HG03135 (cell line): ENCODE measurements around the gene CST4.
"Not testable (repeated sequence)": the region's sequence is repeated elsewhere in the genome, so short reads cannot be mapped to it uniquely, and the experiment has no call there.

Experiments used
- ATAC-seq: cut with Tn5 transposase; IDR thresholded peaks from one replicate; pipeline ENCODE4 v1.9.1; 2021; ENCODE audit warnings: mild to moderate bottlenecking, moderate library complexity; ENCODE audit not compliant: unreplicated experiment

The CST4 gene

DNA sequence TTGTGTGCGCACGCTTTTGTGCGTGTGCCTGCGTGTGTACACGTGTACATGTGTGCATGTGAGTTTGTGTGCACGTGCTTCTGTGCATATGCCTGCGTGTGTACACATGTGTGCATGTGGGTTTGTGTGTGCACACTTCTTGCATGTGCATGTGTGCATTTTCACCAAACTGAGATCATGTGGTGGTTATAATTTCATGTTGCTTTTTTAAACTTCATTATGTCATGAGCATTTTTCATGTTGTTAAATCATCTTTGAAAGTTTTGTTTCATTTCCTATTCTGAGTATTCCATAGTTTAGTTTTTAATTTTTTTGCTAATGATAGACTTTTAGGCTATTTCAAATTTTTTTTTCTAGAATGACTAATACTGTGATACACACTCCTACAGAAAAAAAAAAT lies 44.7 kb downstream of the CST4 start:
- no peak for ATAC-seq

DNA sequence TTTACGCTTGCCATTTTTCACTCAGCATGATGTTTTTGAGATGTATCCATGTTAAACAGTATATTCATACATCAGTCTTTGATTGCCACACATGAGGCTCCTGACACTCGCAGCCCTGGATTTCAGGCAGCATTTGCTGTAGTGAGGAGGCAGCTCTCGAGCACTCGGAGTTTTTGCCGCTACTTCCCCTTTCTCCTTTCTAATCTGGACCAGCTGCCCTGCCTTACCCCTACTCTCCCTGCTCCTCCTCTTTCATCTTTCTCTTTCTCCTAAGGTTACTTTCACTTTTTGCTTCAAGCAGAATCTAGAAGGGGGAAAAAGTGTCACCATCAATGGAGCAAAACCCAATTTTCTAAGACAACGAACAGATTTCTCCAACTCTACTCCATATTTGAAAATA lies 45.2 kb downstream of the CST4 start:
- no peak for ATAC-seq

DNA sequence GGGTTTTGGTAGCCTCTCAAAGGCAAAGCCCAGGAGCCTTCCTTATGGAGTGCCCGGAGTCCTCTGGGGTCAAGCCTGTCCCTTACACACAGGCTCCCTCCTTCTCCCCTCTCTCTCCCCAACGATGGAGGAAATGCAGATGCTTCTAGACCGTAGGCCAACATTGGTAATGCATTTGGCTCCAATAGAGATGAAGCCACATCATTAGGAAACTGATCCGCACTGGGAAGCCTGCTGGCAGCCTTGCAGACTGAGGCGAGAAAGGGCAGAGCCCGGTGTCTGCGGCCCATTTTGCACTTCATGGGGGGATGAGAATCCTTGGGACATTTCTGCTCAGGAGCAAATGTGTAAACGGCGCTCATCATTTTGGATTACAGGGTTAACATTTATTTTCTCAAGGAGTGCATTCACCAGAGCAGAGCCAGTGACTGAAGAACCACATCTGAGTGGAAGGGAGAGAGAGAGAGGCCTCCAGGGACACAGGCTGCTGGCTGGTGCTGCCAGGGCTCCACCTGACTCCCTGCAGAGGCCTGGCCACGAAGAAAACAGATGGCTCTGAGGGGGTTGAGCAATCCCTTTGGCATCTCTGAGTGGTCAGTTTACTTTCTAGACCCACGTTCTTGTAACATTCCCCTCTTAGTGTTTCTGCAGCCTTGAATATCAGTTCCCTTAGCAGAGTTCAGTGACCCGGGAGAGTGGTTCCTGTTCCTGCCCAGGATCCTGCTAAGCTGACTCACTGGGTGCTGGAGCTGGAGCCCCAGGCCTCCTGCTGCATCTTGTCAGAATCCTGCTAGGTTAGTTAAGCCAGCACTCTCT lies 46.7 kb downstream of the CST4 start:
- ATAC-seq, result no peak

DNA sequence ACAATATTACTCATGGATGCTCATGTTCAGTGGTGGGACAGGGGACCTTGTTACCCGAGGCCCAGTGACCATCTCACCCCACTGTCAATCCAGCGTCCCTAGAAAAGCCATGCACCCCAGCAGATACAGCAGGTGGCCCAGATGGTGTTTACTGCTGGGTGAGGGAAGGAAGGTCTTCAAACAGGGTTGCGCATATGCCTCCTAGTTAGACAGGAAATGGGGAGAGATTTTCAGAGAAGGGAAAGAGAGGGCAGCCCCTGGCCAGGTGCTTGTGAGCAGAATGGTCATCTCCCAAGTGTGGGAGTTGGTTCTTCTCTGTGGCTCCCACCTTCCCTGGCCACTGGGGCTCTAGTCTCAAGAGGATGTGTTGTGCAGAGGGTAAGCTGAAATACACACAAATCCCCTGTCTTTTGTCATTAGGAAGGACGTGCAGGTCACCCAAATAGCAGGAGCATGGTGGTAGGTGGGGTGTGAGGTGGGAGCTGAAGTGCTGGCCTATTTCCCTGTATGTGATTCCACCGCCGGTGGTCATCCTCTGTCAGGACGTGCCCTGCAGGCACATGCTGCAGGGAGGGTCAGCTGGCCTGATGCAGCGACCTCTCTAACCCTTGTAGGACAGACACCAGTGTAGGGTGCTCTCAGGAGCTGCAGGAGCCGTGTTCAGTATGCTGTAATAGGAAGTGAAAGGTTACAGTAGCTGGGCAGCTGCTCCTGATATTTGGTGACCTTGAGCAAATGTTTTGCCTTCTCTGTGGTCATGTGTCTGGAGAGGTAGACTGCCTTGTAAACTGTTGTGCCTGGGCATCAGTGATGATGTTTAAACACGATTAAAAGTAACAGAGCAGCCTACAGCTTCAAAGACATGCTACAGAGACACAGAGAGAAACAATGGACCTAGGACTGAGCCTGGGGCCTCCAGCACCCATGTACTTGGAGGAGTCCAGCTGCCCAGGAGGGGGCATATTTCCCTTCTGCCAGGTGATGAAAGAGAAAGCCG lies 47.9 kb downstream of the CST4 start:
- no peak for ATAC-seq

DNA sequence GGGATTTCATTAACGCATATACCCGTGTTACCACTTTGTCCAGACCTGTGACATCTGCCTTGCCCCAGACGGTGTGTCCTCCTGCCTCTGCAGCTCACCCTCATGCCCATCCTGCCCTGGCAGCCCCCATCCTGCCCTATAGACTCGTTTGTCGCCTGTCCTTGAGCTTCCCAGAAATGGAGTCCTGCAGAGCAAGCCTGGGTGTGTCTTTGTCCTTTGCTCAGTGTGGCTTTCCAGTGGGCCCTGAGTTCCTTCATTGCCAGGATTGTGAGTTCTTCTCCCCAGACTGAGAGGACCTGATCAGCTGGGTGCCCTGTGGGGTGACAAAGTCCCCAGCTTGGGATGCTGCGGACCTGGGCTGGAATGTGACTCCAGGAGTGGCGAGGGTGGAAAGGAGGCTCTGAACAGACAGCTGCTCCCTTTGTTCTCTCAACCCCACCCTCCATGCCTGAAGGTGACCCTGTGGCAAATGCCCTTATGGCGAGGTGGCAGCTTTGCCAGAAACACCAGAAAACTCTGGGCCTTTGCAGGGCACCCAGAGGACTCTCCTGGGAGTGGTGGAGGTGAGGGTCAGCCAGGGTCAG lies 48.7 kb downstream of the CST4 start:
- ATAC-seq, result no peak

DNA sequence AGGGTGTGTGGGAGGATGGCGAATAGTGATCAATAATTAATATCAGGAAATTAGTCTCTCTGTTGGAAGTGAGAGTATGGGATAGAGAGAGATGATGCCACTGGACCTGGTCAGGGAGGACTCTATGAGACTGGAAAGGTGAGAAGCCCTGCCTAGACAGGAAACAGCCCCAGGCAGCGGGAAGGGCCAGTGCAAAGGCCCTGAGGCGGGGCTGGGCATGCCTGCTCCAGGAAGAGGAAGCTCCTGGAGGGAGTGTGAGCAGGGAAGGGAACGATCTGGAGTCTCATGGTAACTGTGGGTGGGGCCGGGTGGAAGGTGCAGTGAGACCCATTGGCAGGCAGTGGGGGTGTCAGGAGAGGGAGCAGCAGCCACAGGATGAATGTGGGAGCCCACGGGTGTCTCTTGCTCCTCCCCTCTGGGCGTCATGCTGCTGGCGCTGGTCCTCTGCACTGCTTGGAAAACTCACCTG lies 49.3 kb downstream of the CST4 start:
- no peak for ATAC-seq

DNA sequence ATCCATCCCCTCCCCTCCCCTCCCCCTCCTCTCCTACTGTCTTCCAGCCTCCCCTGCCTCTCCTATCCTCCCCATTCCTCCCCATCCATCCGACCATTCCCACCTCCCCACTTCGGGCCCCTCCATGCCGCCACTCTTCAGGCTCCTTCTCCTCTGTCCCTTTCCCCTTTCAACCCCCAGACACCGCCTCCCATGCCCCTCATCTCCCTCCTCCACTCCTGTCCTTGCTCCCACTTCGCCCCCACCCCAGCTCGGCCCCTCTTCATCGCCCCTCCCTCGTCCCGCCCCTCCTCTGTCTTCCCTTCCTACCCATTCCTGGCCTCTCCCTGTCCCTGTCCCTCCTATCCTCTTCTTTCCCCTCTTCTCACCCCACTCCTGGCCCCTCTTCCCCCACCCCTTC lies 50.5 kb downstream of the CST4 start:
- ATAC-seq, result no peak

DNA sequence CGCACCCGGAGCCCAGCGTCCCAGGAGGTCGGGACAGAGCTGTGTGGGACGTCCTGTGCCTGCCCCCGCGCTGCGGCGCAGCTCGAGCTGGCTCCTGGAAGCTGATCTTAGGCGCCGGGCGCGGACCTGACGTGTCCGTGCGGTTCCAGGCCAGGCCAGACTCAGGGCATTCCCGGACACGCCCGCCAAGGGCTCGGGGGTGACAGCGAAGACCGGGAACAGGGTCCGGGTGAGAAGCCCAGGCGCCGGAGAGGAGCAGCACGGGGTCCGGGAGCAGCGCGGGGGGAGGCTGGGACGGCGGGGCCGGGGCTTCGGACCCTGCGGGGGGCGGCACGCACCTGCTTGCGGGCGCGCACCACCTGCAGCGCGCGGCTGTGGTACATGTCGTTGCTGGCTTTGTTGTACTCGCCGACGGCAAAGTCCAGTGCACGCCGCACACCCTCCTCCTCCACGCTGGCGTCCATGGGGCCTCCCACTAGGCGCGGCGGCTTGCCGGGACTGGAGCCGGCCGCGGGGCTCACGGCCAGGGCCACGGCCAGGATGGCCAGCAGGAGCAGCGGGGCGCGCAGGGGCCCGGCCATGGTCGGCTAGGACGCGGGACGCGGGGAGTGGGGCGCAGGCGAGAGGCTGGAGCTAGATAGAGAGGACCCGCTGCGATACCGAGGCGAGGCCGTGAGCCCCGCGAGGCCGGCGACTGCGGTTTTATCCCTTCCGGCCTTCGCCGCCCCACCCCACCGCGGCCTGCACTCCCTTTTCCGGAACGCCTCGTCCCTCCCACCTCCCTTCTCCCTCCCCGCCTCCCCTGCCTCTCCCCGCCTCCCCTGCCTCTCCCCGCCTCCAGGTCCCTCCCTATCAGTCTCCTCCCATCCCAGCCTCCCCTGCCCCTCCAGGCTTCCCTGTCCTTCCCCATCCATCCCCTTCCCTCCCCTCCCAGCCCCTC lies 51.3 kb downstream of the CST4 start, which contains the start of gene CST3:
TSS of gene CST3 (minus strand) at position 674 of the 940 bp plus-strand sequence. CDS start at position 581, 93 bp downstream.
- ATAC-seq, result no peak

DNA sequence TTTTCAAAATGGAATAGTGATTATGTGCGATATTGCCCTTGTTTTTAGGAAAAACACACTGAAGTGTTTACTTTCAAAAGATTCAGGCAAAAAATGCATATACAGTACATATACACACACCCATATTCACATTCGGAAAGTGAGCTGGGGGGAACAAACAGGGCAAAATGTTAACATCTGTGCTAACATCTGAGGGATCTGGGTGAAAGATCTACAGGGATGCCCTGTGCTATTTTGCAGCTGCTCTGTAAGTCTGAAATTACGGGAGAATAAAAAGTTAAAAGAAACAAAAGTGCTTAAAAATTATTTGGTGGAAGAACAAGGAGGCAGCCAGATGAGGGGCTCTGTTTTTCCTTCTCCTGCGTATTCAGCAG lies 51.9 kb downstream of the CST4 start:
- no peak for ATAC-seq

DNA sequence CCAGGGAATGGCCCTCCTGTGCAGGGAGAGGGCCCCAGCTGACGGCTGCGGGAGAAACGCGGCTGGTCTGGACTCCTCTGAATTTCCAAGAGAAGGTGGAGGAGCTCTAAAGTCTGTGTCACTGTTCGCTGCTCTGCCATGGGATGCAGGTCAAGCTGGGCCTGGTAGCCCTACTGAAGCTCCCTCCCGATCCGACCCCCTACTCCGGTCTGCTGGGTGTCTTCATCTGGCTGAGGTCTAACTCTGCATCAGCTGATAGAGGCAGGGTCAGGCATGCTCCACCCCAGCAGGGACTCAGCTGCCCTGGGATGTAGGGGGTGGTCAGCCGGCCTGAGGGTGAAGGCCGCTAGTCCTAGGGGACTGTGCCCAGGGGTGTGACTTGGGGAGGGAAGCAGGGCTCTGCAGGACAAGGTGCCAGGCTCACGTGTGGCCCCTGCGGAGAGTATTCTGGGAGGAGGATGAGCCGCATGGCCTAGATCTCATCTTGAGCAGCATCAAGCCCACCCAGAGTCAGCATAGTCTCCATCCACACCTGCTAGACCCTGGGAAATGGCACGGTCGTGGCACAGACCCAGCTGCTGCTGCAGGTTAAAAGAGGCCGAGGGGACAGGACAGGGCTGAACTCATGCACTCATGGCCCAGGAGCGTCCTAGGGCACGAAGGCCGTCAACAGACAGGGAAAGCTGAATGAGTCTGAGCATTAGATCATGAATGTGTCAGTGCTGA lies 52.5 kb downstream of the CST4 start:
- ATAC-seq, result no peak

DNA sequence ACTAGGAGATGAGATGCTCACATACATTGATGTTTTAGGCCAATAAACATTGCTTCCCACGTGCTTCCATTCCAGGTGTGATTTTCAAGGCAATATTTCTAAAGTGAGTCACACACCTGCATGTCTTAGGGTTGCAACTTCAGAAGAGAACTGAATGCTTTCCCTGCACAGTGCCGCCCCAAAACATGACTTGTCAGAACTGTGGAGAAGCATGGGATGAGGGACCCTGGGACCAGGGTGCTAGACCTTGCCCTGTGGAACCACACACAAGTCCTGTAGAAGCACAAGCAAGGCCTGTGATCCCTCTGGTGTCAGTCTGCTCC lies 53.1 kb downstream of the CST4 start:
- not testable (repeated sequence) for ATAC-seq
